ENCODE results near the gene KCNAB1. TPM values are rescaled to one million over a fixed set of nuclear protein-coding genes. Genes with fewer than 3 reads are reported as not detected.

KCNAB1 gene
- total RNA-seq, result under 0.01 TPM in 1 of 2 replicates, not detected in the other

GRCh38 chr3:156120528-156121251, at the start of gene KCNAB1:
KCNAB1 (plus strand) TSS chr3:156120578.

GRCh38 chr3:156554842-156555687, 434.7 kb downstream of the KCNAB1 start, which contains the start of gene SSR3:
SSR3 (minus strand) TSS chr3:156555117; CDS start chr3:156555089, 28 bp downstream.

Other genes starting within 250 kb of the KCNAB1 start
- gene GMPS, start 249.9 kb upstream of the KCNAB1 start, total RNA-seq, result 16.5 and 32.7 TPM in 2 replicates